H1 (cell line): Measurements from ENCODE around the gene BROX.

Experiments used
- CHD7 ChIP-seq: fragments of 300-600 bp; sonication (generic); IDR thresholded peaks from 2 replicates; pipeline ENCODE4 v1.7.1; 2012; ENCODE audit warnings: low read length, moderate library complexity, mild to moderate bottlenecking, inconsistent platforms; ENCODE audit not compliant: insufficient replicate concordance
- CTCF ChIP-seq, 3 experiments: IDR thresholded peaks; 1 replicate in 2 of 3; 2 replicates in 1 of 3; pipeline versions ENCODE4 v1.5.1 to v1.6.1; 2011; ENCODE audit warnings: low read length in 3 of 3, mild to moderate bottlenecking in 3 of 3, inconsistent platforms in 2 of 3, low read depth in 1 of 3, moderate library complexity in 1 of 3; ENCODE audit not compliant: insufficient read depth in 1 of 3; ENCODE audit errors: control extremely low read depth in 1 of 3
- EGR1 ChIP-seq: IDR thresholded peaks from 2 replicates; pipeline ENCODE4 v1.6.1; 2011; ENCODE audit warnings: low read depth, low read length, borderline replicate concordance
- GABPA ChIP-seq: IDR thresholded peaks from 2 replicates; pipeline ENCODE4 v1.6.1; 2011; ENCODE audit warnings: mild to moderate bottlenecking, low read length, moderate library complexity, borderline replicate concordance; ENCODE audit not compliant: insufficient read depth
- HDAC2 ChIP-seq, 2 experiments: fragments of 300-600 bp in 1 of 2; sonication (generic) in 1 of 2; IDR thresholded peaks; 2 replicates each; pipeline ENCODE4 v1.6.1; 2011 to 2012; ENCODE audit warnings: low read depth in 2 of 2, low read length in 2 of 2, mild to moderate bottlenecking in 2 of 2, moderate library complexity in 2 of 2, borderline replicate concordance in 1 of 2, inconsistent platforms in 1 of 2
- POLR2A ChIP-seq, 2 experiments: IDR thresholded peaks; 1 replicate in 1 of 2; 2 replicates in 1 of 2; pipeline ENCODE4 v1.6.1; 2011; ENCODE audit warnings: low read depth in 2 of 2, low read length in 2 of 2, mild to moderate bottlenecking in 2 of 2; ENCODE audit errors: control extremely low read depth in 1 of 2
- POLR2AphosphoS5 ChIP-seq: IDR thresholded peaks from 2 replicates; pipeline ENCODE4 v1.6.1; 2011; ENCODE audit warnings: low read depth, low read length
- SAP30 ChIP-seq: fragments of 300-600 bp; sonication (generic); IDR thresholded peaks from 2 replicates; pipeline ENCODE4 v1.7.1; 2012; ENCODE audit warnings: low read length, moderate library complexity, mild to moderate bottlenecking, inconsistent platforms; ENCODE audit not compliant: insufficient read depth, insufficient replicate concordance
- TCF12 ChIP-seq: IDR thresholded peaks from 2 replicates; pipeline ENCODE4 v1.6.1; 2011; ENCODE audit warnings: low read depth, mild to moderate bottlenecking, low read length

DNA sequence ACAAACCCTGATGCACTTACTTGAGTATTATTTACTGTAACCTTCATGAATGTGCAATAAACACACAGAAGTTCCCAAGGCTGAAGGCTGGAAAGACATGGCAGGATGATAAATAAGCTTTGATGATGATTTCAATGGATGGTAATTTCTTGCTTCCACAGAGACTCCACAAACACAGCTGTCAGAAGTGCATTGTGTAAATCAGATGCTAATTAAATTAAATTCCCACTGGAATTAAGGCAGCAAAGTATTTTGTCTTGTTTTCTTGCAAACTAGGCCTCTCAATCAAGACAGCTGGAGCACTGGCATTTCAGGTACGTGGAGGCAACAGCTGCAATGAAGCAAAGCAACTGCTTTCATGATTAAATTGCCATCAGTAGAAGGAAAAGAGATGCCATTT, 48.7 kb downstream of the BROX start:
- TF ChIP-seq POLR2A (IDR thresholded peaks at IDR 0.05; ENCODE audit: control extremely low read depth in 1 of 2, low read depth in 2 of 2, low read length in 2 of 2): no peak
- no peak for TF ChIP-seq CTCF (IDR thresholded peaks at IDR 0.05; ENCODE audit: control extremely low read depth in 1 of 3, insufficient read depth in 1 of 3, low read depth in 1 of 3, low read length in 3 of 3)
- no peak for TF ChIP-seq POLR2AphosphoS5
- TF ChIP-seq EGR1: no peak
- TF ChIP-seq SAP30: no peak
- TF ChIP-seq TCF12: no peak
- TF ChIP-seq GABPA: no peak
- no peak for TF ChIP-seq CHD7
- no peak for TF ChIP-seq HDAC2 (IDR thresholded peaks at IDR 0.05; ENCODE audit: borderline replicate concordance in 1 of 2, low read depth in 2 of 2, low read length in 2 of 2)
